ENCODE data around the gene SPATA12.

DNA sequence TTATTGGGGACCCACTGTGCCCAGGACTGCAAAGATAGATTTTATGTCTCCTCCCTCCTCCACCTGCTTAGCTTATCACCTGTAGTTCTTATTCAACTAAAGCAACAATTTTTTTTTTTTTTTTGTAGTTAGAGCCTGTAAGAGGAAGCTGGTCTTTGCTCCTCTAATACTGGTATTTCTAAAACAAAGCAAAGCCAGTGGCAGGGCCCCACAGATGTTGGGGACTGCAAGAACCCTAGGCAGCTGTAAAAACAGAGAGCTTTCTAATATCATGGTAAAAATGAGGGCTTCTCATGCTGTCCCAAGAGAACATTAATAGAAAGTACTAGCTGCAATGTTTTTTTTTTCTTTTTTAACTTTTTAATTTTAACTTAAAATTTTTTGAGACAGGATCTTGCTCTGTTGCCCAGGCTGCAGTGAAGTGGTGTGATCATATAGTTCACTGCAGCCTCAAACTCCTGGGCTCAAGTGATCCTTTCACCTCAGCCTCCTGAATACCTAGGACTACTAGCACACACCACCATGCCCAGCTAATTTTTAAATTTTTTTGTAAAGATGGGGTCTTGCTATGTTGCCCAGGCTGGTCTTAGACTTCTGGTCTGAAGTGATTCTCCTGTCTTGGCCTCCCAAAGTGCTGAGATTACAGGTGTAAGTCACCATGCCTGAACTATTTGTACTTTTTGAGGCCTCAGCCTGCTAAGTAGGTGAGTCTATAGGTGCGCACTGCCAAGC lies 27.1 kb downstream of the SPATA12 start:
- TF ChIP-seq, protein P1, sequence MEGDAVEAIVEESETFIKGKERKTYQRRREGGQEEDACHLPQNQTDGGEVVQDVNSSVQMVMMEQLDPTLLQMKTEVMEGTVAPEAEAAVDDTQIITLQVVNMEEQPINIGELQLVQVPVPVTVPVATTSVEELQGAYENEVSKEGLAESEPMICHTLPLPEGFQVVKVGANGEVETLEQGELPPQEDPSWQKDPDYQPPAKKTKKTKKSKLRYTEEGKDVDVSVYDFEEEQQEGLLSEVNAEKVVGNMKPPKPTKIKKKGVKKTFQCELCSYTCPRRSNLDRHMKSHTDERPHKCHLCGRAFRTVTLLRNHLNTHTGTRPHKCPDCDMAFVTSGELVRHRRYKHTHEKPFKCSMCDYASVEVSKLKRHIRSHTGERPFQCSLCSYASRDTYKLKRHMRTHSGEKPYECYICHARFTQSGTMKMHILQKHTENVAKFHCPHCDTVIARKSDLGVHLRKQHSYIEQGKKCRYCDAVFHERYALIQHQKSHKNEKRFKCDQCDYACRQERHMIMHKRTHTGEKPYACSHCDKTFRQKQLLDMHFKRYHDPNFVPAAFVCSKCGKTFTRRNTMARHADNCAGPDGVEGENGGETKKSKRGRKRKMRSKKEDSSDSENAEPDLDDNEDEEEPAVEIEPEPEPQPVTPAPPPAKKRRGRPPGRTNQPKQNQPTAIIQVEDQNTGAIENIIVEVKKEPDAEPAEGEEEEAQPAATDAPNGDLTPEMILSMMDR (IDR thresholded peaks at IDR 0.05; ENCODE audit: insufficient read depth, low read depth, low read length) = no peak
- no peak for TF ChIP-seq EZH2 (IDR thresholded peaks at IDR 0.05; ENCODE audit: insufficient read depth, low read length)

All from astrocyte (in vitro differentiated cells and primary cell).